AG09319 (cell line): ENCODE data around the gene TMEM170B.

Experiments used
- DNase-seq: peaks from one replicate; pipeline ENCODE4 v3.0.0-alpha.2; 2010; ENCODE audit warnings: low read depth; ENCODE audit errors: extremely low read depth
- CTCF ChIP-seq: IDR thresholded peaks from 2 replicates; pipeline ENCODE4 v1.5.1; 2011; ENCODE audit warnings: low read depth, mild to moderate bottlenecking, inconsistent platforms, low read length, moderate library complexity

TMEM170B gene

GRCh38 chr6:11495565-11496145 lies 41.9 kb upstream of the TMEM170B start:
- no peak for DNase-seq
- TF ChIP-seq CTCF, result no peak

GRCh38 chr6:11496152-11497060 lies 41.1 kb upstream of the TMEM170B start:
- peak; percentile 83 for TF ChIP-seq CTCF
- DNase-seq, result peak; percentile 58

- DNase-seq, result no peak
- TF ChIP-seq CTCF, result no peak
Measured at GRCh38 chr6:11497107-11497506, 40.4 kb upstream of the TMEM170B start.

GRCh38 chr6:11497881-11498280 lies 39.7 kb upstream of the TMEM170B start:
- TF ChIP-seq CTCF, result no peak
- DNase-seq, result no peak

- no peak for DNase-seq
- no peak for TF ChIP-seq CTCF
Measured at GRCh38 chr6:11500008-11500407, 37.5 kb upstream of the TMEM170B start.

- TF ChIP-seq CTCF, result no peak
- no peak for DNase-seq
Measured at GRCh38 chr6:11509471-11509870, 28.1 kb upstream of the TMEM170B start.

GRCh38 chr6:11514672-11515071 lies 22.9 kb upstream of the TMEM170B start:
- no peak for DNase-seq
- no peak for TF ChIP-seq CTCF
